ENCODE data around the gene LANCL2.

Gene LANCL2

DNA sequence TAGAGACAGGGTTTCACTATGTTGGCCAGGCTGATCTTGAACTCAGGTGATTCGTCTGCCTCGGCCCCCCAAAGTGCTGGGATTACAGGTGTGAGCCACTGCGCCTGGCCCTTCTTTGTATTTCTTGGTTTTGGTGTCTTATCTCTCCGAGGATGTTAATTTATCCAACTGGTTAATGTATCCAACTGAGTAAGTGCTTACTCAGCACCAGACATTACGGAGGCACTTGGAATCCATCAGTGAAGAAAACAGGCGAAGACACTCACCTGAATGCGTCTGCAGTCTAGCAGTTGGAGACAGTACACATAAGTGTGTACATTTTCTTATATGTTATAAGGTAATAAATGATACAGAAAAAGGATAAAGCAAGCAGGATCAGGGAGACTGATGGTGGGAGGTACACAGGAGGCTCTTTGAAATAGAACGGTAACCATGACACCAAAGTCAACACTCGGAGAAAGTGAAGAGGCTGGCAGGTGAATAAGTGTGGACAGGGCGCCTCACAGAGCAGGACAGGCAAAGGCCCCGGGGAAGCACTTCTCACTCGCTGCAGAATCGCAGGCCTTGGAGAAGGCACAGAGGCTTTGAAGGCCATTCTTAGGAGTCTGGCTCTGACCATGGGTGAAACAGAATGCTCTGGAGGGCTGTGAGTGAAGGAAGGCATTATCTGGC lies 73.1 kb downstream of the LANCL2 start:
- DNase-seq (ENCODE audit: low read depth), result no peak
- TF ChIP-seq CTCF (IDR thresholded peaks at IDR 0.05; ENCODE audit: insufficient read depth, low read depth, low read length, missing control alignments), result no peak
- H3K4me3 ChIP-seq (ENCODE audit: low read length), result no peak overlapping the region

DNA sequence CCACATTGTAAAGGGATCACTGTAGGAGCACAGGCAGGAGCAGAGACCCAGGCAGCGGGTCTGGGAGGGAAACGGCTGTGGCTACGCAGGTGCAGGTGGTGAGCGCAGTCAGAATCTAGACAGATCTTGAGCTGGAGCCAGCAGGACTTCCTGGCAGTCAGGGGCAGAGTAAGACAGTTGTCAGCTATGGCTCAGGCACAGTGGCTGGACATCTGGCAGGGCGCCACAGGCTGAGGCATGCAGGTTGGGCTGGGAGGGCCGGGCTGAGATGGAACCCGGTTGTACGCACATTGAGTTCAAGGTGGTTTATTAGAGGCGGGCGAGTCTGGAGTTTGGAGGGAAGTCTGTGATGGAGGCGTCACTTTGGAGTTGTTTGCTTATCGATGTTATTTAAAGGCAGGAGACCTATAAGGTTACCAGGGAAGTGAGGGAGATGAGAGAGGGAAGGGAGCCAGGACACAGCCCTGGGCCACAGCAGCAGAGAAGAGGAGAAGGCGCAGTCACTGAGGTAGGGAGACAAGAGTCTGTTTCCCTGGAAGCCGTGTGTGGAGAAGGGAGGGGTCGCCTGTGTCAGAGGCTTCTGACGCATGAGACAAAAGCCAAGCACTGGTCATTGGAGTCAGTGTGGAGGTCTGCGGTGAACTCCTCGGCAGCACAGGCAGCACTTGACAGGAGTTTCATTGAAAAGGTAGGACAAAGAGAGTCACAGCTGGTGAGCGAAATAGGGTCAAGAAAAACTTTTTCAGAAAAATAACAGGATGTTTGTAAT lies 73.8 kb downstream of the LANCL2 start:
- DNase-seq (ENCODE audit: low read depth), result peak; percentile 72
- no peak overlapping the region for H3K4me3 ChIP-seq (ENCODE audit: low read length)
- no peak for TF ChIP-seq CTCF (IDR thresholded peaks at IDR 0.05; ENCODE audit: insufficient read depth, low read depth, low read length, missing control alignments)

GRCh38 chr7:55439627-55440026 lies 74.5 kb downstream of the LANCL2 start:
- no peak overlapping the region for H3K4me3 ChIP-seq (ENCODE audit: low read length)
- TF ChIP-seq CTCF (IDR thresholded peaks at IDR 0.05; ENCODE audit: insufficient read depth, low read depth, low read length, missing control alignments), result no peak
- DNase-seq (ENCODE audit: low read depth), result peak; percentile 45

DNA sequence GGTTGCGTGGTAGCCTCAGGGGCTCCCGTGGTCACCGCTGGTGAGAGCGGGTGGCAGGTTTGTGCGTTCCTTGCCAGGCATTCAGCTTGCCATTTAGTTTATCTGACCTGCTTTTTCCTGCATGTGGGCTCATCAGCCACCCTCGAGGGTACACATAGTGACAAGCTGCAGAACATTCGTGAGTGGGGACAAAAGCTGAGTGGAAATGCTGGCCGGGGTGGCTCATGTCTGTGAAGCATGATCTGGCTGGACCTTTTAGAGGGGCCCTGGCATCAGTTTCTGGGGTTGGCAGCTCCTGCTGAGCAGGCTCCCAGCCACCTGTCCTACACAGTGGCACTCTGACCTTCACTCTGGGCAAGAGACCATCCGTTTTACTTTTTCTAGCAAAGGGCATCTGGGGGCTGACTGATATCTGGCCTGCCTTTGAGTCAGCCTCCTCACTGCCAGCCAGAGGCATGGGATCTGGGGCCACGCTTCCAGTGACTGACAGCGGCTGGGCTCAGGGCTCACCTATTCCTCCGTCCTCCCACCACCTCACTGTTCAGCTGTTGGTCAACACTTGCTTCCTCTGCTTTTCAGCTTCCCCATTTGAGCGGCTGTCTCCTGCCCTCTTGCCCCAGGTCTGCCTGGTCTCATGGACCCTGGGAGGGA lies 75.0 kb downstream of the LANCL2 start:
- TF ChIP-seq CTCF (IDR thresholded peaks at IDR 0.05; ENCODE audit: insufficient read depth, low read depth, low read length, missing control alignments), result no peak
- DNase-seq (ENCODE audit: low read depth), result no peak
- H3K4me3 ChIP-seq (ENCODE audit: low read length), result no peak overlapping the region

GRCh38 chr7:55441002-55441401 lies 75.9 kb downstream of the LANCL2 start:
- TF ChIP-seq CTCF (IDR thresholded peaks at IDR 0.05; ENCODE audit: insufficient read depth, low read depth, low read length, missing control alignments), result no peak
- no peak overlapping the region for H3K4me3 ChIP-seq (ENCODE audit: low read length)
- DNase-seq (ENCODE audit: low read depth), result no peak

DNA sequence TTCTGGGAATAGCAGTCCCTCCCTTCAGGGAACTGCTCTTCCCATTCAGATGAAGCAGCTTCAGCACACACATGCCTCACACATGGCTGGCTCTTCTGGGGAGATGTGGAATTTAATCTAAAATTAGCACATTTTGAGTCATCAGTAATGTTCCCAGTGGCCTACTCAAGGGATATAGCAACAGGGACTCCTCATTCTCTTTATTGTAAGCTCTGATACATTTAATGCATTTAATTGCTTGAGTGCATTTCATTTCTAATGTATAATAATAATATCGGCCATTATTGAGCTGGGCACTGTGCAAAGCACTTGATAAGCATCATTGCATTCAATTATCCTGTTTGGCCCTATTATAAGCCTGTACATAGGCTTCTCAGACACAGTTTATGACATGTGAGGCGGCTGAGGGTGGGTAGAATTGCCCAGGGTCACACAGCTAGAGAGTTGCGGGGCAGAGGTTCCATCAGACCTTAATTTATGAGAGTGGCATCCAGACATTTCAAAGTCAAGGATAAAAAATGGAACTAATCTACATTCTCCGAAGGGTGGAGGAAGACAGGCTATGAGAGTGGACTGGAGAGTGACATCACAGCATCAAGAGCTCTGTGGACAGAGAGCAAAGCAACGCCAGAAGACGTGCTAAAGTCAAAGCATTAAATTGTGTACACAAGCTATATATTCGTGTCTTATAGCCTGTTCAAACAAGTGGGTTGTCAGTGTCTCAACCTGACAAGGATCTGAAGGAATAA lies 76.8 kb downstream of the LANCL2 start:
- DNase-seq (ENCODE audit: low read depth), result no peak
- TF ChIP-seq CTCF (IDR thresholded peaks at IDR 0.05; ENCODE audit: insufficient read depth, low read depth, low read length, missing control alignments), result no peak
- H3K4me3 ChIP-seq (ENCODE audit: low read length), result no peak overlapping the region
